Thoracic aorta (tissue), 2 donors: ENCODE measurements around the gene ZNF619. TPM values are rescaled to one million over a fixed set of nuclear protein-coding genes. Genes with fewer than 3 reads are reported as not detected.
A peak's percentile ranks its signal among the peaks of the same experiment; 100 is the strongest.

ENCODE experiments used
- ATAC-seq: fragments of 150-250 bp; one replicate; pipeline ENCODE4 v1.8.0; 2017; ENCODE audit warnings: low read depth; ENCODE audit not compliant: insufficient number of reproducible peaks, low FRiP score
- DNase-seq: peaks from one replicate; pipeline ENCODE4 v3.0.0-alpha.2; 2020; ENCODE audit warnings: low spot score
- H3K27ac ChIP-seq, 2 donors: fragments of 200-600 bp; sonication (generic); 1 replicate in 1 of 2; 2 replicates in 1 of 2; pipeline ENCODE4 v1.5.1; 2016; ENCODE audit warnings: mild to moderate bottlenecking in 2 of 2, moderate library complexity in 2 of 2
- H3K27me3 ChIP-seq: fragments of 200-600 bp; sonication (generic); replicated peaks from 2 replicates; pipeline ENCODE4 v1.6.0; 2016; ENCODE audit warnings: mild to moderate bottlenecking; ENCODE audit not compliant: insufficient read depth
- H3K36me3 ChIP-seq: fragments of 200-600 bp; sonication (generic); one replicate; pipeline ENCODE4 v1.5.1; 2016
- H3K4me1 ChIP-seq, 2 donors: fragments of 200-600 bp; sonication (generic); 1 replicate in 1 of 2; 2 replicates in 1 of 2; pipeline versions ENCODE4 v1.5.1 to v1.6.0; 2016; ENCODE audit warnings: low read depth in 2 of 2, mild to moderate bottlenecking in 1 of 2; ENCODE audit not compliant: control insufficient read depth in 1 of 2
- H3K4me3 ChIP-seq: fragments of 200-600 bp; sonication (generic); 2 replicates; pipeline ENCODE4 v1.5.1; 2016; ENCODE audit warnings: mild to moderate bottlenecking
- H3K9me3 ChIP-seq: fragments of 200-600 bp; sonication (generic); 2 replicates; pipeline ENCODE4 v1.5.1; 2016
- total RNA-seq, 2 donors: library from RNA; depleted of rRNA; stranded (reverse); fragments of >200 nt; gene quantifications; one replicate each; pipeline versions ENCODE4 v1.1.0 to v1.2.3, GENCODE V29; 2016
- TF ChIP-seq, protein P1 (sequence below): fragments of 200-600 bp; sonication (generic); IDR thresholded peaks from one replicate; pipeline ENCODE4 v1.5.1; 2019; ENCODE audit warnings: antibody characterized with exemption

Gene ZNF619
- total RNA-seq, 2 donors from 2014 or later, result 3.8 to 4.0 TPM

DNA sequence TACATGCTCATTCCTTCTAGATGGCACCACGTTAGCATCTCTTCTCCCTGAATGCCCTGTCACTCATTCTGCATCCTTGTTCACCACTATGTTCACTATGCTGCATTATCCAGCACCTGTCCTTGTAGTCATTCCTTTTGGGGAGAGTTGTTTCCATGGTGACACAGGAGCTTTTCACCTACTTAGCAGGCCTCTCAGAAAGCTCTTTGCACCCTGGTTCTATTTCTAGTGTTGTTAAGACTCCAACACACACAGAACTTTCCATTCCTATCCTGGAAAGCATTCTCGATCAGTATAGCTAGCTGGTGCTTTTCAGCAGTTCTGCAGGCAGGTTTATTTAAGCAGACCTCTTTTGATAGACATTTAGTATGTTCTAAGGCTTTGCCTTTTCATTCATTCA lies 26.5 kb upstream of the ZNF619 start:
- ATAC-seq (no peak), DNase-seq (no peak)
- peaks cover 8 to 17% of the 10 kb centered on the region in 2 donors for H3K4me1 ChIP-seq
- H3K9me3 ChIP-seq, result no peaks in the 10 kb centered on the region
- no peak overlapping the region for H3K27ac ChIP-seq
- H3K27me3 ChIP-seq, result no peaks in the 10 kb centered on the region
- TF ChIP-seq, protein P1, sequence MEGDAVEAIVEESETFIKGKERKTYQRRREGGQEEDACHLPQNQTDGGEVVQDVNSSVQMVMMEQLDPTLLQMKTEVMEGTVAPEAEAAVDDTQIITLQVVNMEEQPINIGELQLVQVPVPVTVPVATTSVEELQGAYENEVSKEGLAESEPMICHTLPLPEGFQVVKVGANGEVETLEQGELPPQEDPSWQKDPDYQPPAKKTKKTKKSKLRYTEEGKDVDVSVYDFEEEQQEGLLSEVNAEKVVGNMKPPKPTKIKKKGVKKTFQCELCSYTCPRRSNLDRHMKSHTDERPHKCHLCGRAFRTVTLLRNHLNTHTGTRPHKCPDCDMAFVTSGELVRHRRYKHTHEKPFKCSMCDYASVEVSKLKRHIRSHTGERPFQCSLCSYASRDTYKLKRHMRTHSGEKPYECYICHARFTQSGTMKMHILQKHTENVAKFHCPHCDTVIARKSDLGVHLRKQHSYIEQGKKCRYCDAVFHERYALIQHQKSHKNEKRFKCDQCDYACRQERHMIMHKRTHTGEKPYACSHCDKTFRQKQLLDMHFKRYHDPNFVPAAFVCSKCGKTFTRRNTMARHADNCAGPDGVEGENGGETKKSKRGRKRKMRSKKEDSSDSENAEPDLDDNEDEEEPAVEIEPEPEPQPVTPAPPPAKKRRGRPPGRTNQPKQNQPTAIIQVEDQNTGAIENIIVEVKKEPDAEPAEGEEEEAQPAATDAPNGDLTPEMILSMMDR, result no peak
- H3K4me3 ChIP-seq, result no peak overlapping the region
- no peaks in the 10 kb centered on the region for H3K36me3 ChIP-seq

DNA sequence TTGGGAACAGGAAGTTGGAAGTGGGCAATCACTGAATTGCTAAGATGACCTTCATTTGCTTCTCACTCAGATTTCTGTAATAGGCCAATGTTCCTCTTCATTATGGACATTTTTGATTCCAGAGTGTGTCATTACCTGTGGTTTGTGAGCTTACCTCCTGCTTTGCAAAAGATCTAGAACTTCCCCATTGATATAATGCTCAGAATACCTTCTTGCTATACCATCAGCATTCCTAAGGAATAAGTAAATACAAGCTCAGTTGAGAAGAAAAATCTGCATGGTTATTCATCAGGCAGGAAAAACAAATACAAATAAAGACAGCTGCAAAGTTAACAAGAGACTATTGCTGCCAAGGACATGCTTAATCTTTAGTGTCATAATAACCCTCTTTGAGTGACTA lies 25.4 kb upstream of the ZNF619 start:
- TF ChIP-seq, protein P1, result no peak
- DNase-seq (no peak), ATAC-seq (no peak)
- Histone ChIP-seq H3K27me3 (no peaks in the 10 kb centered on the region), H3K27ac (no peak overlapping the region), H3K4me1 (peaks cover 8 to 23% of the 10 kb centered on the region in 2 donors), H3K4me3 (no peak overlapping the region), H3K9me3 (no peaks in the 10 kb centered on the region), H3K36me3 (no peaks in the 10 kb centered on the region)

DNA sequence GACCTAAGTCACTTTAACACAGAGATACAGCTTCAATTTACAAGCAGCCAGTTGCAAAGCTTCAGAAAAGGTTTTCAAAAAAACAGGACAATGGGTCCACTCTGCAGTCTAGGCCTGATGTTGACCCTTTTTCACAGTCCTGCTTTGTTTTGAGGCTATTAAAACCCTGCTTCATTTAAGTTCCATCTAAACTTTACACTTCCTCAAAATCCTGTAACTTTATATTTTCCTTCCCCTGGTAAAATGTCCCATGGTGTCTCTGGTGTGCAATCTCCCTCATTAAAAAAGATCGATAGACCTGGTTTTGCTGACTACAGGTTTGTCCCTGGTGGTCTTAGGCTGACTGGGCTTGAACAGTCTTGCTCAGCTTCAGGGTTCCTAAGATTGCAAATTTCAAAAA lies 24.9 kb upstream of the ZNF619 start:
- no peaks in the 10 kb centered on the region for H3K9me3 ChIP-seq
- H3K4me3 ChIP-seq, result peak overlapping the region; percentile 79
- ATAC-seq (no peak), DNase-seq (no peak)
- TF ChIP-seq, protein P1, result no peak
- no peaks in the 10 kb centered on the region for H3K27me3 ChIP-seq
- H3K4me1 ChIP-seq, result peaks cover 8 to 25% of the 10 kb centered on the region in 2 donors
- H3K36me3 ChIP-seq, result no peaks in the 10 kb centered on the region
- H3K27ac ChIP-seq, result peak overlapping the region; percentile 76 to 85

DNA sequence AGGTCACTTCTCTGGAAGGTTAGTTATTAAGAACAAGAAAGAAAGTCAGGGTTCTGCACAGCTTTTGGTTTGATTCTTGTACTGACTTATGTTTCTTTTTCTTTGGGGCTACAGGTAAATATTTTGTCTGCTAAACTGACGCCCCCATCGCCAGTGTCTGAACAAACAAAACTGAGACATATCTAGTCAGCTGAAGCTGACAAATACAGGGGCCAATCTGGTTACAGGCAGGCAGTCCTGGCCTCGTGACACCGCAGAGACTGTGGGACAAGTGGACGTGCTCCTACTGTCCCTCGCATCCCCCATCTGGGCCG lies 24.4 kb upstream of the ZNF619 start:
- peak overlapping the region; percentile 79 for H3K4me3 ChIP-seq
- no peaks in the 10 kb centered on the region for H3K9me3 ChIP-seq
- no peak for DNase-seq
- H3K27ac ChIP-seq, result peak overlapping the region; percentile 76 to 85
- no peaks in the 10 kb centered on the region for H3K27me3 ChIP-seq
- ATAC-seq, result no peak
- TF ChIP-seq, protein P1, result no peak
- H3K4me1 ChIP-seq, result peaks cover 8 to 25% of the 10 kb centered on the region in 2 donors
- H3K36me3 ChIP-seq, result no peaks in the 10 kb centered on the region

DNA sequence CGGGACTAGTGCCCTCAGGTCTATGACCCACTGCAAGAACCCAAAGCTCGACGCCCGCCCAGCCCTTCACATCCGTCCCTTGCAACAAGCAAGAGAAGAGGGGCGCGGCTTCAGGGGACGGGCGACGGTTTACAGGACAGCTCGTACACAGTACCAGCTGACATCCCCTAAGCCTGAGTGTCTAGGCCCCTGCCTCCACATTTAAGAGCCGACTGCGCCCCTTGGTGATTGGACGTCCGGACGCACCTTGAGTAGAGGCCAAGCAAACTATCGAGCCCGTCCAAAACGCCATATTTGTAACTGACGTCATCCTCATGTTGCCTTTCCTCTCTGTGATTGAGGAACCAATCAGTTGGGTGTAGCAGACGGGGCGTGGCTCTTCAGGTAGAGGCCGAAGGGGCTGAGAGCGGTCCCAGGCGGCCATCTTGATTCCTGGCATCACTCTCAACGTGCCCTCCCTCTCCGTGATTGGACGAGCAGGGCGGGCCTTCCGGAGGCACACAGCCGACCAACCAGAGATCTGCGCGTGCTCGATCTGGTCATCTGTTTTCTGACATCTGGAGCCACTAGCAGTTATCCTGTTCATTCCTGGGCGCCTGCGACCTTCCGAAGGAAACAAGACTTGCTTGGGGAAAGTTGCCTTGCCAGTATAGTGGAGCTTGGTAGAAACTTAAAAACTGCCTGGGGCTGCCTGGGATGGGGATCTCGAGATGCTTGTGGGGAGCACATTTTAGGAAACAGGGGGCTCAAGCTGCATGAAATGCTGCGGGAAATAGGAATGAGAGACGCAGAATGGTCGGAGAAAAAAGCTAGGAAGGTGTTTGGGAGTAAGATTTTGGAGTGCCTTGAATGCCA lies 23.8 kb upstream of the ZNF619 start:
- Histone ChIP-seq H3K4me3 (peak overlapping the region; percentile 79), H3K9me3 (no peaks in the 10 kb centered on the region), H3K27ac (peak overlapping the region; percentile 84 to 85), H3K27me3 (no peaks in the 10 kb centered on the region), H3K4me1 (peaks cover 12 to 29% of the 10 kb centered on the region in 2 donors), H3K36me3 (no peaks in the 10 kb centered on the region)
- ATAC-seq (peak; percentile 88), DNase-seq (peak; percentile 97)
- TF ChIP-seq, protein P1, result no peak
